Measurements from ENCODE around the gene PARK7. TPM values are rescaled to one million over a fixed set of nuclear protein-coding genes. Genes with fewer than 3 reads are reported as not detected.

The PARK7 gene
- total and polyA plus RNA-seq, 3 experiments from 2014 or later: 396 to 628 (median 583) TPM

DNA sequence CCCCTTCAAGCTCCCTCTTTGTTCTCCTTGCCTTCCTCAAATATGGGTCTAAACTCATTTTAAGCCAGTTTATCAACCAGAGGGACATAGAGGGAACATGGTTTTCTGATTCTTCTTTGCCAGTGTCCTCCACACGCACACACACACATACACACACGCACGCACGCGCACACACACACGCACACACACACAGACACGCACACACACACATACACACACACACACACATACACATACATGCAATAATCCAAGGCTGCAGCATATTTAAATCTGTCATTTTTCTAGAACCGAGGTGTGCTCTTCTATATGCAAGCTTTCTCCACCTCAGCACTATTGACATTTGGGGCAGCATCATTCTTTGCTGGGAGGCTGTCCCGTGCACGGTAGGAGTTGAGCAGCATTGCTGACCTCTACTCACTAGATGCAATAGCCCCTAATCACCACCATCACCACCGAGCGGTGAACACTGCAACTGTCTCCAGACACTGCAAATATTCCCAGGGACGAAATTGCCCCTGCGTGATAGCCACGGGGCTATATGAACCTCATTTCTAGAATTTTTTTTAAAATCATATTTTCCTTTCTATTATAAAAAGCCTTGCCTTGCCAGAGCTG lies 28.9 kb upstream of the PARK7 start:
- no peak for DNase-seq
- Mint-ChIP-seq H3K27me3 (peaks cover 0 to 12% of the 10 kb centered on the region in 2 donors), H3K4me1 (peaks cover 48 to 63% (median 58%) of the 10 kb centered on the region in 3 donors), H3K4me3 (peak overlapping the region in 1 of 7 donors; percentile 38), H3K9me3 (no peaks in the 10 kb centered on the region), H3K27ac (peak overlapping the region in 5 of 8 donors; percentile 20 to 67 (median 30)), H3K36me3 (no peaks in the 10 kb centered on the region)
- CTCF ChIA-PET: interaction anchor here (0.9 to 1.3 kb wide), 2 partner anchors 10 to 29 kb away, joined by 3 to 4 read pairs; no protein-coding TSS in a partner anchor
- POLR2A ChIA-PET: interaction anchor here (0.6 to 2.4 kb wide), 2 partner anchors 16 to 41 kb away, joined by 3 to 9 read pairs; no protein-coding TSS in a partner anchor
- Histone ChIP-seq H3K27me3 (ENCODE audit: insufficient read depth, low read length, poor library complexity, severe bottlenecking) (no peaks in the 10 kb centered on the region), H3K9me3 (ENCODE audit: low read length) (no peaks in the 10 kb centered on the region), H3K4me1 (ENCODE audit: insufficient read depth, low read length) (peaks cover 19% of the 10 kb centered on the region), H3K4me3 (ENCODE audit: low read length) (no peak overlapping the region), H3K27ac (ENCODE audit: low read depth, low read length) (no peak overlapping the region), H3K36me3 (ENCODE audit: insufficient read depth, low read length) (no peaks in the 10 kb centered on the region)

GRCh38 chr1:7938070-7938469 lies 23.4 kb upstream of the PARK7 start:
- H3K27ac Mint-ChIP-seq: peak overlapping the region in 7 of 8 donors; percentile 1 to 82 (median 62)
- H3K36me3 Mint-ChIP-seq: no peaks in the 10 kb centered on the region
- H3K4me1 Mint-ChIP-seq: peaks cover 57 to 73% (median 61%) of the 10 kb centered on the region in 3 donors
- Histone ChIP-seq H3K9me3 (ENCODE audit: low read length) (no peaks in the 10 kb centered on the region), H3K27ac (ENCODE audit: low read depth, low read length) (no peak overlapping the region), H3K4me1 (ENCODE audit: insufficient read depth, low read length) (peaks cover 25% of the 10 kb centered on the region), H3K4me3 (ENCODE audit: low read length) (no peak overlapping the region), H3K36me3 (ENCODE audit: insufficient read depth, low read length) (no peaks in the 10 kb centered on the region), H3K27me3 (ENCODE audit: insufficient read depth, low read length, poor library complexity, severe bottlenecking) (no peaks in the 10 kb centered on the region)
- ChIA-PET POLR2A (no interaction called here), CTCF (interaction anchor here (1.0 to 1.1 kb wide), 2 partner anchors 13 to 22 kb away, joined by 3 read pairs; no protein-coding TSS in a partner anchor)
- DNase-seq: no peak
- H3K9me3 Mint-ChIP-seq: no peaks in the 10 kb centered on the region
- peak overlapping the region; percentile 32 to 87 (median 67) for H3K4me3 Mint-ChIP-seq
- H3K27me3 Mint-ChIP-seq: peaks cover 8 to 33% of the 10 kb centered on the region in 2 donors

DNA sequence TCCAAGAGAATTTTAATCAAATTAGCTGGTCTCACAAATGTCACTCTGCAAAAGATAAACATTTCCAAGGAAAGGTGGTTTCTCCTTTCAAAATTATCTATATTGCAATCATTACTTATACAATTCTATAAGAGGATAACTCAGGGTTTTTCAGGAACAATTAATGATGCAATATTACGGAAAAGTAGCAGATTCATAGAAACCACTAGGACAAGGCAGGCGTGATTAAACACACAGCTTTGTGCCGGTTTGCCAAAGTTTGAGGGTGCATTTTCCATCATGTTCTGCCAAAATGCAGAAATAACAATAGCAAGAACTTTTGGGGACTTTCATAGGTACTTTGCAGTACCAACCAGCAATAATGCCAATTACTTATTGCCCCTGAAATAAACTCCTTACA lies 21.5 kb upstream of the PARK7 start:
- H3K9me3 ChIP-seq (ENCODE audit: low read length): no peaks in the 10 kb centered on the region
- H3K36me3 ChIP-seq (ENCODE audit: insufficient read depth, low read length): no peaks in the 10 kb centered on the region
- no peaks in the 10 kb centered on the region for H3K27me3 ChIP-seq (ENCODE audit: insufficient read depth, low read length, poor library complexity, severe bottlenecking)
- H3K4me3 ChIP-seq (ENCODE audit: low read length): no peak overlapping the region
- Mint-ChIP-seq H3K4me3 (peak overlapping the region; percentile 76 to 87 (median 82)), H3K36me3 (no peaks in the 10 kb centered on the region), H3K27ac (peak overlapping the region in 4 of 8 donors; percentile 76 to 93 (median 89)), H3K27me3 (peaks cover 8 to 32% of the 10 kb centered on the region in 2 donors), H3K9me3 (no peaks in the 10 kb centered on the region), H3K4me1 (peaks cover 57 to 73% (median 67%) of the 10 kb centered on the region in 3 donors)
- ChIA-PET POLR2A (no interaction called here), CTCF (interaction anchor here (1.0 to 2.3 kb wide), 5 partner anchors 9 to 45 kb away, joined by 3 to 9 read pairs (median 3); no protein-coding TSS in a partner anchor)
- DNase-seq: no peak
- H3K4me1 ChIP-seq (ENCODE audit: insufficient read depth, low read length): peaks cover 25% of the 10 kb centered on the region
- no peak overlapping the region for H3K27ac ChIP-seq (ENCODE audit: low read depth, low read length)

DNA sequence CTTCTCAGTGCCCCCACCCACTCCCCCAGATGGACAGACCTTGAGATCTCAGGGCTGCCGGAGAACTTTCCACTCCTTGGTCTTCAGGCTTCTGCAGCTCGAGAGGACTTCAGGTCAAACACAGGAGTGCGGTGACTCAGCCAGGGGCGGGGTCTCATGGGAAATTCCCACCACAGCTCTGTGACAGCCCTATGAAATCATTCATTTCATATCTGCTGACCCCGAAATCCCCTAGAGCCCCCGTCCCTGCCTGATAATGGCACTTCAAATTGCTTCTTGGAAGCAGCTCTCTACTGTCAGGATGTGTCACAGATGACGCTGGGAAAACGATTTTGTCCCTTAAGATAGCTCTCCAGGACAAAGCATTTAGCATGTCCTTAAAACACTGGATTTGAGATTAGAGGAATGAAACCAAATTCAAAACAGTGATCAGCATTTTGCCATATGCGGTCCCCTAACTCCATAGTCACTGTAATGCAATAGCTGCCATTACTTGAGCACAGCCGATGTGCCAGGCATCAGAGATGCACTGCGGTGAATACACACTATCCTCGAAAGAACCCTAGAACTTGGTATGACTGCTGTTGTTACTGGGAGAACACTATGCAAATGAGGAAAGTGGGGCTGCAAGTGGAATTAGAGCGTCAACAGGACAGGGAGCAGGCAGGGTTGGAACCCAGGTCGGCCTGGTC lies 20.6 kb upstream of the PARK7 start, which contains the start of gene TNFRSF9:
TNFRSF9 (minus strand) TSS at position 95 of the 692 bp plus-strand sequence. CDS start 845 bp downstream, outside the sequence.
- no peaks in the 10 kb centered on the region for H3K9me3 ChIP-seq (ENCODE audit: low read length)
- H3K4me1 Mint-ChIP-seq: peaks cover 52 to 65% (median 63%) of the 10 kb centered on the region in 3 donors
- H3K27ac Mint-ChIP-seq: peak within 1 kb of the TSS in 7 of 8 donors; percentile 75 to 96 (median 87)
- POLR2A ChIA-PET: interaction anchor here (0.6 kb wide), 1 partner anchor 26 kb away, joined by 11 read pairs; no protein-coding TSS in a partner anchor
- H3K36me3 Mint-ChIP-seq: no peaks in the 10 kb centered on the region
- no peaks in the 10 kb centered on the region for H3K9me3 Mint-ChIP-seq
- no peaks in the 10 kb centered on the region for H3K36me3 ChIP-seq (ENCODE audit: insufficient read depth, low read length)
- peaks cover 25% of the 10 kb centered on the region for H3K4me1 ChIP-seq (ENCODE audit: insufficient read depth, low read length)
- peaks cover 8 to 29% of the 10 kb centered on the region in 2 donors for H3K27me3 Mint-ChIP-seq
- CTCF ChIA-PET: interaction anchor here (0.8 to 2.3 kb wide), 9 partner anchors 9 to 44 kb away, joined by 3 to 9 read pairs (median 3); partner anchors contain the start of gene PARK7
- DNase-seq: peak in 4 of 5 donors; percentile 30 to 76 (median 60)
- H3K4me3 Mint-ChIP-seq: peak within 1 kb of the TSS; percentile 76 to 87 (median 82)
- H3K27me3 ChIP-seq (ENCODE audit: insufficient read depth, low read length, poor library complexity, severe bottlenecking): no peaks in the 10 kb centered on the region
- H3K27ac ChIP-seq (ENCODE audit: low read depth, low read length): no peak within 1 kb of the TSS
- no peak within 1 kb of the TSS for H3K4me3 ChIP-seq (ENCODE audit: low read length)

DNA sequence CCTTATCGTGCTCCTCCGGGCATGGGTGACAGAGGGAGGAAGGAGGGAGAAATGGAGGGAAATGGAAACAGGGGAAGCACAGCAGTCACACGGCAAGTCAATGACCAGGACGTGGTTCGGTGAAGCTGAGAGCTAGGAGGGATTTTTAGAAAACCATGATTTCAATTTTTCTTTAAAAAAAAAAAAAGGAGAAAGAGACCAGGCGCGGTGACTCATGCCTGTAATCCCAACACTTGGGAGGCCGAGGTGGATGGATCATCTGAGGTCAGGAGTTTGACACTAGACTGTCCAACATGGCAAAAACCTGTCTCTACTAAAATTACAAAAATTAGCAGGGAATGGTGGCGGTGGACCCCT lies 20.1 kb upstream of the PARK7 start:
- peaks cover 49 to 64% (median 62%) of the 10 kb centered on the region in 3 donors for H3K4me1 Mint-ChIP-seq
- peak overlapping the region; percentile 76 to 87 (median 82) for H3K4me3 Mint-ChIP-seq
- DNase-seq: no peak
- H3K36me3 Mint-ChIP-seq: no peaks in the 10 kb centered on the region
- ChIA-PET POLR2A (interaction anchor here (0.6 kb wide), 1 partner anchor 27 kb away, joined by 11 read pairs; no protein-coding TSS in a partner anchor), CTCF (interaction anchor here (0.8 to 2.3 kb wide), 6 partner anchors 18 to 35 kb away, joined by 3 to 9 read pairs (median 3); partner anchors contain the start of gene PARK7)
- H3K9me3 Mint-ChIP-seq: no peaks in the 10 kb centered on the region
- peaks cover 8 to 29% of the 10 kb centered on the region in 2 donors for H3K27me3 Mint-ChIP-seq
- peaks cover 25% of the 10 kb centered on the region for H3K4me1 ChIP-seq (ENCODE audit: insufficient read depth, low read length)
- no peaks in the 10 kb centered on the region for H3K36me3 ChIP-seq (ENCODE audit: insufficient read depth, low read length)
- no peak overlapping the region for H3K4me3 ChIP-seq (ENCODE audit: low read length)
- H3K9me3 ChIP-seq (ENCODE audit: low read length): no peaks in the 10 kb centered on the region
- H3K27ac Mint-ChIP-seq: peak overlapping the region in 7 of 8 donors; percentile 75 to 96 (median 87)
- H3K27ac ChIP-seq (ENCODE audit: low read depth, low read length): no peak overlapping the region
- H3K27me3 ChIP-seq (ENCODE audit: insufficient read depth, low read length, poor library complexity, severe bottlenecking): no peaks in the 10 kb centered on the region

DNA sequence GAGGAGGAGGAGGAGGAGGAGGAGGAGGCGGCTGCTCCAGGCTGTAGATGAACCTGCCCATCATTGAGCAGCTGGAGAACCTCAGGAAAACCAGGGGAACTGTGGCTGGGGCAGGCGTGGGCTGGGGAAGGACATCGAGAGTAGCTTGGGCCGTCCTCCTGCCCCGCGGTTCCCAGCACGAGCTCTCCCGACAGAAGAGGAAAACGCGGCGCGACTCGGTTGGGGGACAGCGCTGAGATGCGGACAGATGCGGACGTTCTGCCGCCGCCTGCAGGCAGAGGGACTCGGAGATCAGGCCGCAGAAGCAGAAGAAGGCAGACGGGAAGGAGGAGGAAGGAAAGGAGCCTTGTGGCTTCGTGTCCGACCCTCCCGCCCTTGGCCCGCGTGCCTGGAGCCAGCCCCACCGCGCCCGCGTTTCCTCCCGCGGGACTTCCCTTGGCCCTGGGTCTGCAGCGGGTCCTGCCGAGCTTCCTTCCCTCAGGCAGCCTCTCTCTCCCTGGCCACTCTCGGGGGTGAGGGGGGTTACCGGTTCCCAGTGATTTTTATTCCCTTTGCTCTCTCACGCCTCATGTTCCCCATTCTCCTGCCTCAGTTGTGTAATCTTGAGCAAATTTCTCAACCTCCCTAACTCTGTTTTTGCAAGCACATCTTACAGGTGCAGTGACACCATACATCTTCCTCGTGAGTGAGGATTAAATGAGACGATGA lies 19.1 kb upstream of the PARK7 start:
- H3K27ac ChIP-seq (ENCODE audit: low read depth, low read length): no peak overlapping the region
- POLR2A ChIA-PET: no interaction called here

GRCh38 chr1:7943251-7943650 lies 18.3 kb upstream of the PARK7 start:
- no peak for DNase-seq
- Histone ChIP-seq H3K36me3 (ENCODE audit: insufficient read depth, low read length) (no peaks in the 10 kb centered on the region), H3K9me3 (ENCODE audit: low read length) (no peaks in the 10 kb centered on the region), H3K4me3 (ENCODE audit: low read length) (no peak overlapping the region), H3K27ac (ENCODE audit: low read depth, low read length) (no peak overlapping the region), H3K4me1 (ENCODE audit: insufficient read depth, low read length) (peaks cover 25% of the 10 kb centered on the region), H3K27me3 (ENCODE audit: insufficient read depth, low read length, poor library complexity, severe bottlenecking) (no peaks in the 10 kb centered on the region)
- Mint-ChIP-seq H3K27ac (peak overlapping the region; percentile 7 to 83 (median 72)), H3K4me3 (peak overlapping the region; percentile 44 to 87 (median 82)), H3K4me1 (peaks cover 38 to 47% (median 46%) of the 10 kb centered on the region in 3 donors), H3K9me3 (no peaks in the 10 kb centered on the region), H3K27me3 (peaks cover 8 to 17% of the 10 kb centered on the region in 2 donors), H3K36me3 (no peaks in the 10 kb centered on the region)
- POLR2A ChIA-PET: no interaction called here
- CTCF ChIA-PET: interaction anchor here (1.6 to 1.7 kb wide), 3 partner anchors 11 to 34 kb away, joined by 3 to 5 read pairs (median 4); no protein-coding TSS in a partner anchor

More for the DNA sequence above, 19.1 kb upstream of the PARK7 start:
- Mint-ChIP-seq H3K4me3 (peak overlapping the region; percentile 44 to 87 (median 82)), H3K4me1 (peaks cover 45 to 55% (median 55%) of the 10 kb centered on the region in 3 donors), H3K27me3 (peaks cover 8 to 24% of the 10 kb centered on the region in 2 donors), H3K36me3 (no peaks in the 10 kb centered on the region), H3K27ac (peak overlapping the region; percentile 7 to 96 (median 83)), H3K9me3 (no peaks in the 10 kb centered on the region)
- Histone ChIP-seq H3K27me3 (ENCODE audit: insufficient read depth, low read length, poor library complexity, severe bottlenecking) (no peaks in the 10 kb centered on the region), H3K4me3 (ENCODE audit: low read length) (peak overlapping the region; percentile 34), H3K36me3 (ENCODE audit: insufficient read depth, low read length) (no peaks in the 10 kb centered on the region), H3K9me3 (ENCODE audit: low read length) (no peaks in the 10 kb centered on the region), H3K4me1 (ENCODE audit: insufficient read depth, low read length) (peaks cover 25% of the 10 kb centered on the region)
- CTCF ChIA-PET: interaction anchor here (1.1 to 2.3 kb wide), 6 partner anchors 10 to 33 kb away, joined by 3 to 9 read pairs (median 4); no protein-coding TSS in a partner anchor
- peak; percentile 18 to 66 (median 40) for DNase-seq
